ENCODE measurements around the gene GUK1.

DNA sequence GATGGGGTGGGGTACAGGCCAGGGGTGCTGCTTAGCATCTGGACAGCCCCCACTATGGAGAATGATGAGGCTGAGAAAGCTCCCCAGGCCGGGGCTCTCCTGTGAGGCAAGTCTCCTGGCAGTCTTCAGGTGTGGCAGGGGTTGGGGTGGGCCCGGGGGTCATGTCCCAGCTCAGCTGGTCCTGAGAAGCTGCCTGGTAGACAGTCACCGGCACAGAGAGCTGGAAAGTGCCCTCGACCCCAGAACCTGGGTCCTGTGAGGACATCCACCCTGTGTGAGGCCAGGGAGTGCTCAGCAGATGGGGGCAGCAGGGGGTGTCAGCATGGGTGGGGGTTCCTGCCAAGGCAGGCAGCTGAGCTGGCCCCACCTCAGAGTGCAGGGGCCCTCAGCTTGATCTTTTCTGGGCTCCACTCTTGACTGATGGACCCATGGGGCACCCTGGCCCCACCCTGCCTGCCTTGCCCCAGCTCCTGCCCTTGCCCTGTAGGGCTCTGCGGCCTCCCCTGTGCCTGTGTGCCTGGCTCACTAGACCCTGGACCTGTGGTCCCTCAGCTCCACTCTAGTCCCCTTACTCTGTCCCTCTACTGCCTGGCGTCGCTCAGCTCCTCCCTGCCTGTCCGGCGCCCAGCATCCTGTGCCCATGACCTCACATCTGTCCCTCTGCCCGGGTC is 31.3 kb downstream of the GUK1 start:
- TF ChIP-seq EGR1 (IDR thresholded peaks at IDR 0.05; ENCODE audit: borderline replicate concordance, low read depth, low read length) (no peak), POLR2A (IDR thresholded peaks at IDR 0.05; ENCODE audit: control extremely low read depth in 1 of 2, low read depth in 2 of 2, low read length in 2 of 2) (no peak)
- TF ChIP-seq, protein P1, sequence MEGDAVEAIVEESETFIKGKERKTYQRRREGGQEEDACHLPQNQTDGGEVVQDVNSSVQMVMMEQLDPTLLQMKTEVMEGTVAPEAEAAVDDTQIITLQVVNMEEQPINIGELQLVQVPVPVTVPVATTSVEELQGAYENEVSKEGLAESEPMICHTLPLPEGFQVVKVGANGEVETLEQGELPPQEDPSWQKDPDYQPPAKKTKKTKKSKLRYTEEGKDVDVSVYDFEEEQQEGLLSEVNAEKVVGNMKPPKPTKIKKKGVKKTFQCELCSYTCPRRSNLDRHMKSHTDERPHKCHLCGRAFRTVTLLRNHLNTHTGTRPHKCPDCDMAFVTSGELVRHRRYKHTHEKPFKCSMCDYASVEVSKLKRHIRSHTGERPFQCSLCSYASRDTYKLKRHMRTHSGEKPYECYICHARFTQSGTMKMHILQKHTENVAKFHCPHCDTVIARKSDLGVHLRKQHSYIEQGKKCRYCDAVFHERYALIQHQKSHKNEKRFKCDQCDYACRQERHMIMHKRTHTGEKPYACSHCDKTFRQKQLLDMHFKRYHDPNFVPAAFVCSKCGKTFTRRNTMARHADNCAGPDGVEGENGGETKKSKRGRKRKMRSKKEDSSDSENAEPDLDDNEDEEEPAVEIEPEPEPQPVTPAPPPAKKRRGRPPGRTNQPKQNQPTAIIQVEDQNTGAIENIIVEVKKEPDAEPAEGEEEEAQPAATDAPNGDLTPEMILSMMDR (IDR thresholded peaks at IDR 0.05; ENCODE audit: control extremely low read depth in 1 of 3, insufficient read depth in 1 of 3, low read depth in 1 of 3, low read length in 3 of 3), result no peak
